GM19238 (cell line): Measurements from ENCODE around the gene MLPH.
A peak's percentile ranks its signal among the peaks of the same experiment; 100 is the strongest.

Source experiments
- DNase-seq: peaks from one replicate; pipeline ENCODE4 v3.0.0; 2011; ENCODE audit warnings: low spot score; ENCODE audit not compliant: insufficient read length

MLPH gene

DNA sequence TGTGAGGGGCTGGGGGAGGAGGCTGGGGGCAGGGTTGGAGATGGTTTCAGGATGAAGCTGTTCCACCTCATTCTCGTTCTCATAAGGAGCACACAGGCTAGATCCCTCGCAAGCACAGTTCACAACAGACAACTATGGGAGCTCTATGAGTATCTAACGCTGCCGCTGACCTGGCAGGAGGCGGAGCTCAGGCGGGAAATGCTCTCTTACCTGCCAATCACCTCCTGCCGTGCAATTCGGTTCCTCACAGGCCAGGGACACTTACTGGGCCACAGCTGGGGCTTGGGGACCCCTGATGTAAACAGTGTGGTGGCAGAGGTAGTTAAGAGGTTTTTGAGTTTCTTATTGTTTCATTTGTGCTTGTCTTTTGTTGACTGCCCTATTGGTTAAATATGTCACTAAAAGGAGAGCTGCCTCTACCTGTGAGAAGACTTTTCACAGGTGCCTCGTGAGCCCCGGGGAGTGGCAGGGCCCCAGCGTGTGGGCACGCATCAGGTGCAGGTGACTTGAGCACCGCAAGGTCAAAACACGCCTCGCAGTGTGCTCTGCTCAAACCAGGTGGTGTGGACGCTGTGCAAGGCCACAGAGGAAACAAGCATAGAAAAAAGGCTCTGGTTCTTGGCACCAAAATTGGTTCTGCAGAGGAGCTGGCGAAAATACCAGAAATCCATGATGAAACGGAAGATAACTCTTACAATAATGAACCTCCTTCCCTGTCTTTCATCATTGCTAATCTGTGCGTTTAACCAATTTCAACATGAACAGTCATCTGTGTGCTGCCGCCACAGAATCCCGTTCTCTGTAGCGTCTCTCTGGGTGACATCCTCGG lies 10.2 kb downstream of the MLPH start:
- DNase-seq = no peak

- no peak for DNase-seq
Measured at GRCh38 chr2:237497838-237498186, 10.8 kb downstream of the MLPH start.

DNA sequence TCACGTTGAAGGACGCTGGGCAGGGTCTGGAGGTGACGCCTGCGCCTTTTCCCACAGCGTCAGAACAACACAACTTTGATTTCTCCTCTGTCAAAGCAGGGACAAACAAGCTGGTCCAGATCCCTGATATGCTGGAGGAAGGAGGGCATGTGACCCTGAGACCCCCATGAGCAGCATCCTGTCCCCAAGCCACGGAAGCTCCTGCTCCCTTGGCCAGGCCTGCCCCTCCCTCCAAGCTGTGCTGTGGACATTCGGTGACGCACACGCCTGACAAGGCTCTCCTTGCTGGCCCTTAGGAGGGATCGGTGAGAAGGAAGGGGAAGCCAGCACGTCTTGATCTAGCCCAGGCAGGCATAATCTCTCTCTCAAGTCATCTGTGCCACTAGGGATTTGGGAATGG lies 11.3 kb downstream of the MLPH start:
- DNase-seq = no peak

DNA sequence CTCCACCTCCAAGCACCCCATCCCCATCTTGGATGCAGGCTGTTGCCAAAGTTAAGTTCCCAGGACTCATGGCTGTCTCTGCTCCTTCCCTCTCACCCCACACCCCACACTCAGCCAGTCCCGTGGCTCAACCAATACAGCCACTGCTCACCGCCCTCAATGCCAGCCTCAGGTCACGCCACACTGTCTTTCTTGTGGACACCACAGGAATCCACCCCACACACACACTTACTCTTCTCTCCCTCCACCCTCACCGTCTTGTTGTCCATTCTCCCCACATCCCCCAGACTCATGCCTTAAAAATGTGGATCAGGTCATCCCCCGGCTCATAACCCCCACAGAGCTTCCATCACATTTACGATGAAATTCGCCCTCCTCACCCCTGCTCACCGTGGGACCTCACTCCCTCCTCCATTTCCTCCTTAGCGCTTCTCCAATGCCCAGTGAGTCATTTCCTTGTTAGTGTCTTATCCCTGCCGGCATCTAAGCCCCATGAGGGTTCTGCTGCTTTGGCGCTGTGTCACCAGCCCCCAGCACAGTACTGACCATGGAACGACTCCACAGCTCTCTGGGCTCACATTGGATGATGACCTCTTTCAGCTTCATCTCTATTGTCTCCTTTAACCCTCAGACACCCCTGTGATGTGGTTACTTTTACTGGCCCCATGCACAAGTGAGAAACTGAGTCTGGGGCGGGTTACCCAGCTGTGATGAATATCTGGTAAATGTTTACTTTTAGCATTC lies 13.8 kb downstream of the MLPH start:
- DNase-seq = no peak

DNA sequence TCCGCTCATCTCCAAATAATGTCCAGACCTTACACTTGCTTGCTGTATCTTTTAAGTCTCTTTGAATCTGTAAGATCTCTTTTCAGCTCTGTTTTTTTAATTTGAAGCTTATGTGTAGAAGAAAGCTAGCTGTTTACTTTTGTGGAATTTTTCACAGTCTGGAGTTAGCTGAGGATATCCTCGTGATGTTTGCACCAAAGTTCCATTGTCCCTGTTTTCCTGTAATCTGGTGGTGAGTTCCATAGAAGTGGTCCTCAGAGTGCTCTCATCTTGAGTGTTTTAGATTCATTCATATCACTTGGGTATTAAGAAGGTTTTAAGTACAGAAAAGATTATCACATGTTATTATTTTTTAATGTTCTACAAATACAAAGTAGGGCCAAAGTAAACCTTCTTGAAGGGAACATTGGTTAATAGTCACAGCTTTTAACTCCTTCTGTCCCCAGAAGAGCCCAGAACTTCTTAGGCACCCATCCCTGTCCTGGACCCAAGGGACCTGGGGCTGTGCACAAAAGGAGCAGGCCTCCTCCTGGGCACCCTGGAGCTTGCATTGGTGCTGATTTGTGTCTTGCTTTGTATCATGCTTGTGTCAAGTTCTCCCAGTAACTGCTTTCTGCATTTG lies 15.0 kb downstream of the MLPH start:
- no peak for DNase-seq

DNA sequence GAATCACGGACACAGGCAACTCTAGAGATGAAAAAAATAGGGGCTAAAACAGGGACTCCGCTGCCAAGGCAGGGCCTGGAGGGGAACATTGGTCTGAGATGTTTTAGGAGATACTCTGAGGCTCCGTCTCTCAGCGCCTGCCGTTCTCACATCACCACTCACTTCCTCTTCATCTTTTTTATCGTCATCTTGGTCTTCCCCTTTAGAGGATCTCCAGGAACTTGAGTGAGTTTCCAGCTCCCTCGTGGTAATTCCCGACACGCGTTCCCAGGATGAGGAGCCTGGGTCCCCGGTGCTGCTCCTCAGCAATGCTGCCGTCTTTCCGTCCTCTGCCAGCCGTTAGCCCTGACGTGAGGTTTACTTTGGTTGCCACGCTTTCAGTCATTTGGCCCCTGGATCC lies 16.1 kb downstream of the MLPH start:
- no peak for DNase-seq

GRCh38 chr2:237505188-237505939 lies 18.3 kb downstream of the MLPH start:
- no peak for DNase-seq

DNA sequence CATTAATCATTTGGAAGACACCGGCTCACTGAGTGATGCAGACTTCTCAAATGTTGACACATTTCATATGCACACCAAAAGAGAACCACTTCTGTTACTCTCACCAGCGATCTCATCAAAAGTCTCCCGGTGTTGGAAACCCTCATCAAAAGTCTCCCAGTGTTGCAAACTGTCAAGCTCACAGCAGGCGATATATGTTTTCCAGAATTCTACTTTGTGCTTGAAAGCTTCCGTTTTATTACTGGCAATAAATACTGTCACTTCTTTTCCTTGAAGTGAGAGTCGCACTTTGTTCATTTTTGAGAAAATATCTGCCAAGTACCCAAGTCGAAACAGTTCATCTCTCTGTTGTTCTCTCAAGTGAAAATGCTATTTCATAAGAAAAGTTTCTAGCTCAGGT lies 20.5 kb downstream of the MLPH start:
- DNase-seq = no peak

- no peak for DNase-seq
Measured at GRCh38 chr2:237508361-237508760, 21.3 kb downstream of the MLPH start.

- no peak for DNase-seq
Measured at GRCh38 chr2:237509151-237509550, 22.1 kb downstream of the MLPH start.

DNA sequence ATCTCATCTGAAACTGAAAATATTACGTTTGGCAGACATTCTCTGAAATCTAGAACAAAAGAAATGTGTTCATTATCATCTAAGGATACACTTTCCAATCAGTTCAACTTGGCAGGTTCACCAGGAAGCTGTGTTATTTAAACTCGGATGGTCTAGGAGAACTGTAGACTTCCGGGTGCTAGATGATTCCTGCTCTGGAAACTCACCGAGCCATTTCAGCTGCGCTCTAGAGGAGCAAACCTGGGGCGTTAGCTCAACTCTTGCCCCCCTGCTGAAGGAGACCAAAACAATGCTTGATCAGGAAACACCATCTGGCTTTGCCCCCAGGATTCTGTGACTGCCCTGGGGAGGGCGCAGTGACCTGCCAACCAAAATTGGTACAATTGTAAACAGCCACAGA lies 22.9 kb downstream of the MLPH start:
- DNase-seq = no peak

DNA sequence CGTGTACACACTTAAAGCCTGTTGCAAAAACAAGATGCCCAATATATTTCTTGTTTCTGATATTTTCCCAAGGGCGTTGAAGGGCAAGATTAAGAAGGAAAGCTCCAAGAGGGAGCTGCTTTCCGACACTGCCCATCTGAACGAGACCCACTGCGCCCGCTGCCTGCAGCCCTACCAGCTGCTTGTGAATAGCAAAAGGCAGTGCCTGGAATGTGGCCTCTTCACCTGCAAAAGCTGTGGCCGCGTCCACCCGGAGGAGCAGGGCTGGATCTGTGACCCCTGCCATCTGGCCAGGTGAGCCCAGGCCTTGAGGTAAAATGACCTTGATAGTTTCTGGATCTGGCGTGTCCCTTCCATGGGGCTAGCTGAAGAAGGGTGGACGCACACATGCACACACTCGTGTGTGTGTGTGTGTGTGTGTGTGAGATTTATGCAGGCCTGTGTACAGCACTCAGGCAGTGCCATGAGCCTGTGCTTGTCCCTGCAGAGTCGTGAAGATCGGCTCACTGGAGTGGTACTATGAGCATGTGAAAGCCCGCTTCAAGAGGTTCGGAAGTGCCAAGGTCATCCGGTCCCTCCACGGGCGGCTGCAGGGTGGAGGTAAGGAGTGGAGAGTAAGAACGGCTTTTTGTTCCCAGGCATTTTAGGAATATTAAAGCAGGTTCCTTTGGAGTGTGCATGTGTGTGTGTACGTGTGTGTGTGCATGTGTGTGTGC lies 23.6 kb downstream of the MLPH start:
- no peak for DNase-seq

DNA sequence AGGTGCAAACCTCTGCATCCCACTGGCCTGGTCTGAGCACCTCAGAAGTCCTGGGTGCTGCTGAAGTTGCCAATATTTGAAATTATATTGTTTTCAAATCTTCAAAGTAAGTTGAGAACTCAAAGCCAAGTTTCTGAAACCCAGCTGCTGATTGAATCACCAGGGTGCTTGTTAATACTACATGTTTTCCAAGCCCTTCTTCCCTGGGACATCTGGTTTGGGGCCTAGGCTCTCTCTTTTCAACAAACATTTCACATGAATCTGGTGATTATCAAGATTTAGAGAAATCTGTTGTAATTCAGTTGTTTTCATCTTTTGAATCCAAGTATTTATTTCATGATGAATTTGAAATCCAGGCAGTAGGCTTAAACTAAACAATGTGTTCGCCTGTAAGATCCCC lies 24.4 kb downstream of the MLPH start:
- no peak for DNase-seq

- DNase-seq = no peak
Measured at GRCh38 chr2:237511885-237512405, 24.9 kb downstream of the MLPH start.

GRCh38 chr2:237512774-237513466 lies 25.9 kb downstream of the MLPH start:
- DNase-seq = peak; percentile 84

GRCh38 chr2:237513693-237514092 lies 26.6 kb downstream of the MLPH start:
- DNase-seq = no peak

DNA sequence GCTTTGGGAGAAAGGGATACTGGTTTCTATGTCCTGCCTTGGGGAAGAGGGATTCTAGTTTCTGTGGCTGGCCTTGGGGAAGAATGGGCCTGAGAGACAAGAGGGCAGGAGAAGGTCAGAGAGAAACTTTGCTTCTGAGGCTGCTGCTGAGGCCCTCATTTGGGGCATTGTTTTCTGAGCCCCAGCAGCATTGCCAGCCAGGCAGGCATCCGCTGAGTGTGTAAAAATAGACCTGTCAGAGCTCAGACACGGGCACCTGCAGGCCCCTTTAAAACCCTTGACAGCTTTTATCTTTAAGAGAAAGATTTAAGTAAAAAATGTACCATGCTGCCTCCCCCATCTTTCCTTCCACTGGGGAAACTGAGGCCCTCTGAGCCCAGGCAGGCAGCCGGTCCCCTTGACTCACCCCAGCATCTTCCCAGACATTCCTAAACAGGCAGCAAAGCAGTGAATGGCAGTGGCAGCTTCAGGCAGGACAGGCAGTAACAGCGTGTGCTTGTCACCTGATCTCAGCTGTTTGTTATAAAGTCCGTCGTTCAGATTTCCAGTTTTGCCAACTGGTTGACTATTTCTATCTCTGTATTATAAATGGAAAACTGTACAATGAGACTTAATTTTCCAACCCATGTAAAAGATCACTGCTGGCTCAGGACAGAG lies 27.6 kb downstream of the MLPH start:
- DNase-seq = no peak

DNA sequence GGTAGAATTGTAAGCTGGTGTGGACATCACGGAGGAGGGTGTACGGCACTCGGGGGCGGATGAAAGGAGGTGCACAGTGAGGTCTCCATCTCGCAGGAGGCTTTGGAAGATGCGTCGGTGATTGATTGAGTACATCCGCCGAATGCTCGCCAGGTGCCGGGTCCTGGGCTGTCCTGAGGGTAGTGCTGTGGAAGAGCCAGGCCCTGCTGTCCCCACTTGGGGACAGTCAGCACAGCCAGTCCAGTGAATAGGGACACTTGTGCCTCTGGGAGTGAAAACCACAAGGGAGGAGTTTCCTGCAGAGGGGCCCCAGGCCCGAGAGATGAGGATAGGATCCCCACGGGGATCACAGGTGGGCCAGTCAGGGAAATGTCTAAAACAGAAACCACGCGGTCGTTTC lies 28.1 kb downstream of the MLPH start:
- DNase-seq = no peak

GRCh38 chr2:237515621-237516275 lies 28.7 kb downstream of the MLPH start:
- no peak for DNase-seq
